Esophagus (tissue), 2 donors: ENCODE measurements around the gene RGS3. TPM values are rescaled to one million over a fixed set of nuclear protein-coding genes. Genes with fewer than 3 reads are reported as not detected.

Experiments
- H3K27ac ChIP-seq, 2 donors: one replicate each; pipeline ENCODE4 v1.5.1; 2013; ENCODE audit warnings: low read depth in 2 of 2, mild to moderate bottlenecking in 2 of 2, inconsistent platforms in 1 of 2, low read length in 1 of 2, moderate library complexity in 1 of 2
- H3K27me3 ChIP-seq, 2 donors: one replicate each; pipeline ENCODE4 v1.6.1; 2013; ENCODE audit warnings: low read length in 2 of 2, control low read depth in 1 of 2, mild to moderate bottlenecking in 1 of 2; ENCODE audit not compliant: insufficient read depth in 2 of 2, control insufficient read depth in 1 of 2
- H3K36me3 ChIP-seq, 2 donors: one replicate each; pipeline ENCODE4 v1.6.1; 2013; ENCODE audit warnings: low read length in 1 of 2; ENCODE audit not compliant: control insufficient read depth in 2 of 2, insufficient read depth in 2 of 2
- H3K4me1 ChIP-seq, 2 donors: one replicate each; pipeline ENCODE4 v1.6.1; 2013; ENCODE audit warnings: low read length in 1 of 2; ENCODE audit not compliant: control insufficient read depth in 2 of 2, insufficient read depth in 2 of 2
- H3K4me3 ChIP-seq, 2 donors: one replicate each; pipeline ENCODE4 v1.5.1; 2013; ENCODE audit warnings: low read length in 2 of 2, mild to moderate bottlenecking in 2 of 2, low read depth in 1 of 2, moderate library complexity in 1 of 2
- H3K9me3 ChIP-seq, 2 donors: one replicate each; pipeline ENCODE4 v1.6.1; 2013; ENCODE audit warnings: mild to moderate bottlenecking in 2 of 2, low read depth in 1 of 2, low read length in 1 of 2, moderate library complexity in 1 of 2; ENCODE audit not compliant: control insufficient read depth in 2 of 2, insufficient read depth in 1 of 2
- WGBS, 2 donors: extraction: QIAGEN DNeasy Blood & Tissue Kit; methylation state at CpG; one replicate each; pipeline ENCODE4 v1.1.7; 2013; 5-methylcytosine and 5-hydroxymethylcytosine counted together
- polyA plus RNA-seq, 2 donors: library from polyadenylated mRNA; stranded (reverse); fragments of 200-250 nt; gene quantifications; one replicate each; pipeline ENCODE4 v1.2.3, GENCODE V29; 2013
- donor health status: healthy with polysubstance abuse.
- donor health status: Bipolar disorder and iron deficiency.

The RGS3 gene
- polyA plus RNA-seq, 2 donors: 9.1 to 10.2 TPM

DNA sequence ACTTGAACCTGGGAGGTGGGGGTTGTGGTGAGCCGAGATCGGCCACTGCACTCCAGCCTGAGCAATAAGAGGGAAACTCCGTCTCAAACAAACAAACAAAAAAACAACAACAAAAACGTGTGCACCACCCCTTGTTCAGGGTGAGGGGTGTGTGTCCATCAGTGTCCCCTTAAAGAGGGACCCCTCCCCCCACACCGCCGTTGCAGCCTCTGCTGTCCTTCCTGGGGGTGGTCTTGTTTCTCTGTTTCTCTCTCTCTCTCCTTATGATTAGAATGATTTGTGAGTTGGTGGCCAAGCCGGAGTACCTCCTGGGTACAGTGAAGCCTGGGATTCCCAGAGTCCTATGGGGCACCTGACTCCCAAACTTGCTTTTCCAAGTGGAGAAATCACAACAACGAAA is 49.6 kb downstream of the RGS3 start:
- Histone ChIP-seq H3K27me3 (no peaks in the 10 kb centered on the region), H3K36me3 (no peaks in the 10 kb centered on the region), H3K27ac (no peak overlapping the region), H3K4me3 (no peak overlapping the region), H3K9me3 (no peaks in the 10 kb centered on the region), H3K4me1 (peaks cover 5 to 6% of the 10 kb centered on the region in 2 donors)
- 83 to 84% methylated on average over 8 of the region's 8 CpGs for WGBS, 2 donors

DNA sequence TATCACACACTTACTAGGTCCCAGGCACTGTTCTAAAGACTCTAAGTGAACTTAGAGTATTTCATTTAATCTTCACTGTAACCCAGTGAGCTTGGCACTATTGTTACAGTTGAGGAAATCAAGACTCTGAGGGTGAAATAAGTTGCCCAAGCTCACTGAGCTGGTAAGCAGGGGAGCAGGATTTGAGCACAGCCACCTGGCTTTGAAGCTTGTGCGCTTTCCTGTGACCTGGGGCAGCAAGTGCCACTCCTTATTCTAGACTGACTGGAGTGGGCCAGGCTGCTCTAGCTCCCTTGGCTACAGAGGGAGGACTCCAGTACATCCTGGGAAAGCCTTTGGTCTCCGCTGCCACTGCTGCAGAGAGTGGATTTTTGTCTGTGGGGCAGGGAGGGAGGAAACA is 50.0 kb downstream of the RGS3 start:
- H3K27ac ChIP-seq: no peak overlapping the region
- peaks cover under 1 to 3% of the 10 kb centered on the region in 2 donors for H3K4me1 ChIP-seq
- WGBS, 2 donors: 84 to 91% methylated on average over 2 of the region's 2 CpGs
- H3K9me3 ChIP-seq: no peaks in the 10 kb centered on the region
- no peaks in the 10 kb centered on the region for H3K27me3 ChIP-seq
- no peak overlapping the region for H3K4me3 ChIP-seq
- H3K36me3 ChIP-seq: no peaks in the 10 kb centered on the region

DNA sequence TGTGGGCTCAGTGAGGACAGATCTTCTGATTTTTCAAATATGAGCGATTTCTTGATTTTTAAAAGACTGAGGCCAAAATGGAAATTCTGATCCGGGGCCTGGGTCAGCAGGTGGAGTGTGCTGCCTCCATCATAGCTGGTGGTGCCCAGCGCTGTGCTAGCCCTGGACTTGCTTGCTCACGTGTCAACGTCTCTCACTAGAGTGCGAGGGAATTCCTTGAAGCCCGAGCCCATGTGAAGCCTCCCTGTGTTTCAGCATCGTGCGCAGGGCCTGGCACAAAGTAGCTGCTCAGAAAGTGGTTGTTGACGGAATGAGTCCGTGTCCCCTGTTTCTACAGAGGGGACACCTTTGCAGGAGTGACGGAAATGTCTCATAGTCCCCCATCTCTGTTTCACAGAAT is 50.5 kb downstream of the RGS3 start:
- Histone ChIP-seq H3K36me3 (no peaks in the 10 kb centered on the region), H3K27me3 (no peaks in the 10 kb centered on the region), H3K9me3 (no peaks in the 10 kb centered on the region), H3K27ac (no peak overlapping the region), H3K4me3 (no peak overlapping the region), H3K4me1 (peaks cover 0 to 2% of the 10 kb centered on the region in 2 donors)
- 97% methylated on average over 12 of the region's 12 CpGs for WGBS, 2 donors

DNA sequence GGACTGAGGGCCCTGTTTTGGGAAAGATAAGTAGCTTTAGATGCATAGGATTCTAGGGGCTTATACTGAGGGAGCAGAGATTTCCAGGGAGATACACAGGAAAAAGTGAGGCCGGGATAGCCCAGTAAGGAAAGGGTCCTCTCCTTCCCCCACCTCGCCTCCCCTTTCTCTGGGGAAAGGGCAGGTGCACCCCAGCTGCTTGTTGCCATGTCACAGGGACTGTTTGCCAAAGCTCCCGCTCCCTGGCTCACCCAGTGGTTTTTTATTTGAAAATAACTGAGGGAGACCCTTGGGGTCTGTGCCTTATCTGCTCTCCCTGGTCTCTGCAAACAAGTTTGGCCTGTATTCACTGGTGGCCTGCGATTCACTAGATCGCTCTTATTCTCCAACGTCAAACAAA is 51.2 kb downstream of the RGS3 start:
- WGBS, 2 donors: 78 to 85% methylated on average over 6 of the region's 6 CpGs
- Histone ChIP-seq H3K4me3 (no peak overlapping the region), H3K27ac (no peak overlapping the region), H3K9me3 (no peaks in the 10 kb centered on the region), H3K36me3 (no peaks in the 10 kb centered on the region), H3K27me3 (no peaks in the 10 kb centered on the region), H3K4me1 (peaks cover 0 to 2% of the 10 kb centered on the region in 2 donors)

DNA sequence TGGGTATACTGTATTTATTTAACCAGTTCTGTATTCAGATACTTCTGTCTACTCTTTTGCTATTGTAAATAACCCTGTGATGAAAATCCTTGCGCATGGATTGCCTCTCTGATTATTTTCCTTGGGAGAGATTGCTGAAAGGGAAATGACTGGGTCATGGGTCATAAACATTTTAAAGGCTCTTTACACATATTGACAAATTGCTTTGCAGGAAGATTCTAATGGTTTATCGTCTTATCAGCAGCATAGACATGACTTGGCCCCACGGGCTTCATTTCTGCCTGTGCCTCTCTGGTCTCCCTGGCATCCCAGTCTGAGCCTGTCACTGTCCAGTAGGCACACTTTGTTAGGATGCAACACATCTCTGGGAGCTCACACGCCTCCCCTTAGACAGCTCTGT is 52.3 kb downstream of the RGS3 start:
- 77 to 87% methylated on average over 4 of the region's 4 CpGs for WGBS, 2 donors
- Histone ChIP-seq H3K27ac (no peak overlapping the region), H3K9me3 (no peaks in the 10 kb centered on the region), H3K27me3 (no peaks in the 10 kb centered on the region), H3K4me1 (peaks cover 0 to 7% of the 10 kb centered on the region in 2 donors), H3K4me3 (no peak overlapping the region), H3K36me3 (no peaks in the 10 kb centered on the region)

DNA sequence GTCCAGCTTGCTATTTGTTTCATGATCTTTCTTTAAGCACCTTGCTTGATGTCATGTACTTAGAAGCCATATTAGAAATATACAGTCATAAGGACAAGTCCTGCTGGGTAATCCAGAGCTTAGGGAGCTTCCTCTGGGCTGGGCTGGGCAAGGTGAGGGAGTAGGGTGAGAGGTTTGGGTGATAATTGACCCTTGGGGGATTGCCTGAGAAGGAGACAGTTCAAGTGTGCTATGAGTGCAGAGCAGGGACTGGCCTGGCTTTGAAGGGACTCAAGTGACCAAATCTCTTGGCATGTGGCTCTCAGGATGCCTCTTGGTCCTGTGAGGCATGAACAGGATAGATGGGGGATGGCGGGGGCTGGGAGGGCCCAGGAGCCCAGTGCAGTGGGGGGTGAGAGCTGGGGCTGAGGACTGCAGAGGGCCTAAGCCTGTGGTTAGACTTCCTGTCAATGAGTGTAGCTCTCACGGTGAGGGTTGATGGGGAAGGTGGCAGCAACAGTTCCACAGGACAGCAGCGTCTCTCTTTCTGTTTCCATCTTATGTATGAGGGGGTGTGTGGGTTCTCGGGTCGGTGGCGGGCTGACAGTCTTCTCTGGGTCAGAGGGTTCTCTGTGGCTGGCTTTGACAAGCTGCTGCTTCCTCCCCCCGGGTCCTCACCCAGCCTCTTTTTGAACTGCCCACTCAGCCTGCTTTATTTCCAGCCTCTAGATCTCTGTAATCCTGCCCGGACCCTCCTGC is 53.5 kb downstream of the RGS3 start:
- H3K4me3 ChIP-seq: no peak overlapping the region
- H3K9me3 ChIP-seq: no peaks in the 10 kb centered on the region
- no peaks in the 10 kb centered on the region for H3K36me3 ChIP-seq
- WGBS, 2 donors: 64 to 81% methylated on average over 8 of the region's 8 CpGs
- peaks cover 0 to 7% of the 10 kb centered on the region in 2 donors for H3K4me1 ChIP-seq
- no peak overlapping the region for H3K27ac ChIP-seq
- no peaks in the 10 kb centered on the region for H3K27me3 ChIP-seq

DNA sequence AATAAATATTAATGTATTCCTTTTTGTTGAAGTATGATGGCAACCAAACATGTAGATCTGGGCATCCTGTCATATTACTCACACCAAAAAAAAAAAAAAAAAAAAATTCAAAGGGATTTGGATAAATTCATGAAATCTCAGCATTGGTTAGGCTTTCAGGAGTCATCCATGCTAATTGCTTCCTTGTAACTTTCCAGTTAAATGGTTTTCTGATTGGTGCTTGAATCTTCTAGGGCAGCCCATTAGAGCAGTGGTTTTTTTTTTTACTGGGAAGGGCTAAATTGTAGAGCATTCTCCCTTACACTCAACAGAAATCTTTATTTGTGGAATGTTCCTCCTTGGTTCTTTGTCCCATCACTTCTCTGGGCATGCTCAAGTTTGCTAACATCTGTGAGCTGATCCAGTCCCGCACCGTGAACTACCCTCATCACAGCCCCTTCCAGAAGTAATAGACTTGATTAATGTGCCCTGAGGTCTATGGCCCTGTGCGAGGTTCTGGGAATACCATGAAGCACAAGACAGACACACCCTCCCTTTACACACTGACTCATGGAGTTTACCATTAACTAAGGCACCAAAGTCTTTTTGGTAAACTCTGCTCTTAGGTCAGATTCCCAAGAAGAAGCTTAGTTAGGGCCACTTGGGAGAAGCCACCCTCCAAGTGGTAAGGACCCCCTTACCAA is 56.0 kb downstream of the RGS3 start:
- no peak overlapping the region for H3K27ac ChIP-seq
- 43 to 55% methylated on average over 3 of the region's 3 CpGs for WGBS, 2 donors
- no peaks in the 10 kb centered on the region for H3K27me3 ChIP-seq
- H3K4me3 ChIP-seq: no peak overlapping the region
- no peaks in the 10 kb centered on the region for H3K9me3 ChIP-seq
- H3K4me1 ChIP-seq: peaks cover 2 to 13% of the 10 kb centered on the region in 2 donors
- no peaks in the 10 kb centered on the region for H3K36me3 ChIP-seq

DNA sequence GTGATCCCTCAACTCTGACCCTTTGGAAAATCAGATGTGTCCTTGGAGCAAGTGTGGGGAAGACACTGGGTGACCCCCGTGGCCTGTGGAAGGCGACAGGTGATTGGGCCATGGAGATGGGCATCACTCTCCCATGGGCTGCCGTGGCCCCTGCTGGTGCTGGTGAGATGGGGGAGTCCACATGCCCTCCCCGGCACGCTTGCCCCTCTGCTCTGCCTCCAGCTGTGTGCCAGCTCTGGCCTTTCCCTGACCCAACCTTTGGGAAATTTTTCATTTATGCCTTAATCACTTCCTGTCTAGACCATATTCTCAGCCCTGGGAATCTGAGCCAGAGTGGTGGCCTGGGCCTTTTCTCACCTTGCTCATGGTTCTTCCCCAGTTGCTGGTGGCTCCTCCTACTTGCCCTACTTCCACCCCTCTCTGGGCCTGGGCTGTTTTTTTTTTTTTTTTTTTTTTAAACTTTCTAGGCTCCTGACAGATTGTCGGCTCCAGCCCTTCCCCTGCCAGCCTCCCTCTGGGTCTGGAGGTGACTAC is 56.6 kb downstream of the RGS3 start:
- H3K9me3 ChIP-seq: no peaks in the 10 kb centered on the region
- peak overlapping the region in 1 of 2 donors; percentile 27 for H3K27ac ChIP-seq
- no peak overlapping the region for H3K4me3 ChIP-seq
- no peaks in the 10 kb centered on the region for H3K36me3 ChIP-seq
- 81 to 88% methylated on average over 6 of the region's 6 CpGs for WGBS, 2 donors
- no peaks in the 10 kb centered on the region for H3K27me3 ChIP-seq
- peaks cover 8 to 15% of the 10 kb centered on the region in 2 donors for H3K4me1 ChIP-seq

DNA sequence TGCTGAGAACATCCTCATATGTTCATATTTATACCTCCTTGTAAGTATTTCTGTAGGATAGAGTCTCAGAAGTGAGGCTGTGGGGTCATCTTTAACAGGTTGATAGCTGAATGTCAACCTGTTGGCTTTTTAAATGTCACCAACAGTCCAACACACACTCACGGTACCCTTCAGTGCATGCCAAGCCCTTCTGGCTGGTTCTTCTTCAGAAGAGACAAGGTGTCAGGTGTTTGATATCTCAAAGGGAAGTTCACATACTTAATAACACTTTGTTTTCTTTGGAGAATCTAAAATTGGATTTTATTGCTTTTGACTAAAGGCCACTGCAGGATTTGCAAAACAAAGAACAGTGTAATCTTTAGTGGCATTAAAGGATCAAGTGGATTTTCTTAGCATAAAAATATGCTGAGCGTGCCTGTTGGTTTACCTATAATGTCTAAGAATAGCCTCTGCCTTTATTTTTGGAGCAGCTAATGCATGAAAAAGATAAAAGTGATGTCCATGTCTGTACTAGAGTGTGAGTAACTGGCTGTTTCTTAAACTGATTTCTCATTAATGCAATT is 58.2 kb downstream of the RGS3 start:
- Histone ChIP-seq H3K36me3 (no peaks in the 10 kb centered on the region), H3K9me3 (no peaks in the 10 kb centered on the region), H3K27me3 (no peaks in the 10 kb centered on the region), H3K4me1 (peaks cover 10 to 15% of the 10 kb centered on the region in 2 donors), H3K4me3 (no peak overlapping the region), H3K27ac (no peak overlapping the region)
- 45 to 51% methylated on average over 2 of the region's 2 CpGs for WGBS, 2 donors
